ENCODE measurements around the gene HEPH.
"Not testable (repeated sequence)": the region's sequence is repeated elsewhere in the genome, so short reads cannot be mapped to it uniquely, and the experiment has no call there.

HEPH gene

GRCh38 chrX:66163849-66164411 lies at the start of gene HEPH:
Gene HEPH (plus strand): TSS chrX:66164247. CDS start chrX:66170571, 6,324 bp downstream.
- no peak for DNase-seq

- not testable (repeated sequence) for DNase-seq
These were observed 45.3 kb upstream of the HEPH start for GRCh38 chrX:66118722-66119121.

GRCh38 chrX:66121354-66121753 lies 42.7 kb upstream of the HEPH start:
- not testable (repeated sequence) for DNase-seq

- DNase-seq = no peak
These were observed 37.4 kb upstream of the HEPH start for GRCh38 chrX:66126662-66127061.

- DNase-seq = no peak
These were observed 33.6 kb upstream of the HEPH start for GRCh38 chrX:66130469-66130868.

GRCh38 chrX:66135284-66135683 lies 28.8 kb upstream of the HEPH start:
- not testable (repeated sequence) for DNase-seq

- no peak for DNase-seq
These were observed 21.7 kb upstream of the HEPH start for GRCh38 chrX:66142351-66142750.

GRCh38 chrX:66144258-66144657 lies 19.8 kb upstream of the HEPH start:
- DNase-seq = no peak

GRCh38 chrX:66149519-66149918 lies 14.5 kb upstream of the HEPH start:
- no peak for DNase-seq

GRCh38 chrX:66150163-66150562 lies 13.9 kb upstream of the HEPH start:
- DNase-seq = no peak

GRCh38 chrX:66162331-66162822 lies 1.7 kb upstream of the HEPH start:
- no peak for DNase-seq

GRCh38 chrX:66163447-66163846 lies 600 bp upstream of the HEPH start:
- DNase-seq = no peak

GRCh38 chrX:66164470-66164869 lies 423 bp downstream of the HEPH start:
- no peak for DNase-seq

- DNase-seq = no peak
These were observed 884 bp downstream of the HEPH start for GRCh38 chrX:66164931-66165330.

- DNase-seq = no peak
These were observed 2.6 kb downstream of the HEPH start for GRCh38 chrX:66166671-66167070.

GRCh38 chrX:66167431-66167830 lies 3.4 kb downstream of the HEPH start:
- DNase-seq = no peak

GRCh38 chrX:66176134-66176533 lies 12.1 kb downstream of the HEPH start:
- no peak for DNase-seq

- no peak for DNase-seq
These were observed 27.5 kb downstream of the HEPH start for GRCh38 chrX:66191563-66191962.

- no peak for DNase-seq
These were observed 29.8 kb downstream of the HEPH start for GRCh38 chrX:66193821-66194220.

GRCh38 chrX:66200050-66200664 lies 36.1 kb downstream of the HEPH start:
- DNase-seq = no peak

- peak; percentile 1 for DNase-seq
These were observed 37.1 kb downstream of the HEPH start for GRCh38 chrX:66200855-66201795.

- DNase-seq = no peak
These were observed 39.1 kb downstream of the HEPH start for GRCh38 chrX:66203114-66203513.

- DNase-seq = no peak
These were observed 57.8 kb downstream of the HEPH start for GRCh38 chrX:66221856-66222255.

- no peak for DNase-seq
These were observed 68.2 kb downstream of the HEPH start for GRCh38 chrX:66232296-66232695.

All from EL (cell line).